HepG2 (cell line): Measurements from ENCODE around the gene CERS1. TPM values are rescaled to one million over a fixed set of nuclear protein-coding genes. Genes with fewer than 3 reads are reported as not detected.
A peak's percentile ranks its signal among the peaks of the same experiment; 100 is the strongest.

Experiments
- CENPT ChIP-seq: sonication (generic); formaldehyde crosslinking; IDR thresholded peaks from 2 replicates; pipeline ENCODE4 v1.8.0; 2022; ENCODE audit warnings: low read depth, mild to moderate bottlenecking, moderate library complexity, missing genetic modification reagents
- CREM ChIP-seq, 2 experiments: sonication (generic) in 1 of 2; formaldehyde crosslinking in 1 of 2; IDR thresholded peaks; 2 replicates each; pipeline versions ENCODE4 v1.4.0 to v1.6.1; 2016 to 2020; ENCODE audit warnings: antibody characterized with exemption in 1 of 2, mild to moderate bottlenecking in 1 of 2, missing genetic modification reagents in 1 of 2
- FLYWCH1 ChIP-seq: sonication (generic); formaldehyde crosslinking; IDR thresholded peaks from 2 replicates; pipeline ENCODE4 v1.8.1; 2023; ENCODE audit warnings: mild to moderate bottlenecking, missing genetic modification reagents
- HNF1A ChIP-seq, 2 experiments: sonication (generic) in 1 of 2; formaldehyde crosslinking in 1 of 2; IDR thresholded peaks; 2 replicates each; pipeline versions ENCODE4 v1.4.0 to v1.6.1; 2016 to 2020; ENCODE audit warnings: borderline replicate concordance in 1 of 2, low read depth in 1 of 2, mild to moderate bottlenecking in 1 of 2, missing genetic modification reagents in 1 of 2
- ISL2 ChIP-seq: sonication (generic); formaldehyde crosslinking; IDR thresholded peaks from 2 replicates; pipeline ENCODE4 v1.5.0; 2020; ENCODE audit warnings: missing genetic modification reagents
- PLRG1 ChIP-seq: fragments of 450-650 bp; conservative IDR thresholded peaks from 2 replicates; pipeline ENCODE4 v1.6.1; 2016
- SYNCRIP ChIP-seq: fragments of 200-400 bp; formaldehyde crosslinking; IDR thresholded peaks from 2 replicates; pipeline ENCODE4 v1.6.1; 2018; ENCODE audit warnings: mild to moderate bottlenecking, low read depth, low read length; ENCODE audit not compliant: insufficient read depth
- ZGPAT ChIP-seq: IDR thresholded peaks from 2 replicates; pipeline ENCODE4 v1.6.1; 2016; ENCODE audit warnings: mild to moderate bottlenecking
- ZNF264 ChIP-seq: sonication (generic); formaldehyde crosslinking; IDR thresholded peaks from 2 replicates; pipeline ENCODE4 v1.4.0; 2020; ENCODE audit warnings: missing genetic modification reagents
- ZNF276 ChIP-seq: sonication (generic); formaldehyde crosslinking; IDR thresholded peaks from 2 replicates; pipeline ENCODE4 v1.4.0; 2020; ENCODE audit warnings: mild to moderate bottlenecking, low read depth, missing genetic modification reagents
- ZNF281 ChIP-seq: sonication (generic); formaldehyde crosslinking; IDR thresholded peaks from 2 replicates; pipeline ENCODE4 v1.4.0; 2020; ENCODE audit warnings: missing genetic modification reagents, borderline replicate concordance
- ZNF446 ChIP-seq: sonication (generic); formaldehyde crosslinking; IDR thresholded peaks from 2 replicates; pipeline ENCODE4 v1.5.0; 2020; ENCODE audit warnings: mild to moderate bottlenecking, missing genetic modification reagents
- ZNF616 ChIP-seq: sonication (generic); formaldehyde crosslinking; IDR thresholded peaks from 2 replicates; pipeline ENCODE4 v1.5.0; 2020; ENCODE audit warnings: low read depth, mild to moderate bottlenecking, missing genetic modification reagents
- ZNF782 ChIP-seq: sonication (generic); formaldehyde crosslinking; IDR thresholded peaks from 2 replicates; pipeline ENCODE4 v1.4.0; 2020; ENCODE audit warnings: missing genetic modification reagents, mild to moderate bottlenecking, borderline replicate concordance
- polyA plus RNA-seq, 8 experiments: library from polyadenylated mRNA; depleted of rRNA in 3 of 8; stranded (reverse) in 7 of 8; unstranded in 1 of 8; fragments of >200 nt; fragmentation: Illumina TruSeq in 4 of 8; extraction: Trizol in 4 of 8; gene quantifications; 2 replicates each; pipeline versions ENCODE4 v1.2.1 to v1.2.3, GENCODE V29; 2011 to 2016; ENCODE audit warnings: low read depth in 4 of 8, missing spikeins in 1 of 8, mixed read lengths in 1 of 8; ENCODE audit not compliant: insufficient read depth in 1 of 8
- total RNA-seq, 5 experiments: library from RNA; depleted of rRNA; stranded (reverse); fragments of >200 nt; fragmentation: Illumina TruSeq; extraction: Trizol; gene quantifications; 2 replicates each; pipeline ENCODE4 v1.2.3, GENCODE V29; 2016; ENCODE audit warnings: low read depth in 1 of 5
- TF ChIP-seq, protein P1 (sequence below): sonication (generic); formaldehyde crosslinking; IDR thresholded peaks from 2 replicates; pipeline ENCODE4 v1.8.1; 2023; ENCODE audit warnings: mild to moderate bottlenecking, missing genetic modification reagents

The CERS1 gene
- total and polyA plus RNA-seq, 2 of the 13 experiments (the other 11 are each of a cell fraction or from before 2014, with no cell fraction given): 4.6 to 9.8 TPM

GRCh38 chr19:18919086-18919899 lies 23.3 kb upstream of the CERS1 start, which contains the start of the genes COPE and DDX49 (continued):
- no peak for TF ChIP-seq HNF1A (IDR thresholded peaks at IDR 0.05; ENCODE audit: low read depth)
- no peak; the same call in 1 of the 2 replicates for TF ChIP-seq HNF1A (CRISPR knock-in tag; IDR thresholded peaks at IDR 0.05; ENCODE audit: borderline replicate concordance)
- TF ChIP-seq, protein P1, sequence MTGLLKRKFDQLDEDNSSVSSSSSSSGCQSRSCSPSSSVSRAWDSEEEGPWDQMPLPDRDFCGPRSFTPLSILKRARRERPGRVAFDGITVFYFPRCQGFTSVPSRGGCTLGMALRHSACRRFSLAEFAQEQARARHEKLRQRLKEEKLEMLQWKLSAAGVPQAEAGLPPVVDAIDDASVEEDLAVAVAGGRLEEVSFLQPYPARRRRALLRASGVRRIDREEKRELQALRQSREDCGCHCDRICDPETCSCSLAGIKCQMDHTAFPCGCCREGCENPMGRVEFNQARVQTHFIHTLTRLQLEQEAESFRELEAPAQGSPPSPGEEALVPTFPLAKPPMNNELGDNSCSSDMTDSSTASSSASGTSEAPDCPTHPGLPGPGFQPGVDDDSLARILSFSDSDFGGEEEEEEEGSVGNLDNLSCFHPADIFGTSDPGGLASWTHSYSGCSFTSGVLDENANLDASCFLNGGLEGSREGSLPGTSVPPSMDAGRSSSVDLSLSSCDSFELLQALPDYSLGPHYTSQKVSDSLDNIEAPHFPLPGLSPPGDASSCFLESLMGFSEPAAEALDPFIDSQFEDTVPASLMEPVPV: no peak
- TF ChIP-seq CENPT: no peak
- TF ChIP-seq SYNCRIP: no peak
- TF ChIP-seq ZNF782 (CRISPR knock-in tag): no peak
- no peak for TF ChIP-seq ZNF616 (CRISPR knock-in tag)
- TF ChIP-seq ZNF281 (CRISPR knock-in tag): no peak
- no peak for TF ChIP-seq ZNF276 (CRISPR knock-in tag)
- TF ChIP-seq PLRG1: no peak
- peak; percentile 79 for TF ChIP-seq ZGPAT
- 0 out of 2 replicates have a peak, but pooled peaks have one; percentile 41 for TF ChIP-seq ISL2 (CRISPR knock-in tag)
- TF ChIP-seq FLYWCH1 (CRISPR knock-in tag): no peak
- TF ChIP-seq CREM (IDR thresholded peaks at IDR 0.05): peak; percentile 100
- peak; percentile 35; the same call in 1 of the 2 replicates for TF ChIP-seq CREM (CRISPR knock-in tag; IDR thresholded peaks at IDR 0.05)
- TF ChIP-seq ZNF264 (CRISPR knock-in tag): peak; percentile 45; the same call in 1 of the 2 replicates
- no peak for TF ChIP-seq ZNF446
